Psoas muscle (tissue), 8 donors: ENCODE results near the gene NNAT. TPM values are rescaled to one million over a fixed set of nuclear protein-coding genes. Genes with fewer than 3 reads are reported as not detected.
A peak's percentile ranks its signal among the peaks of the same experiment; 100 is the strongest.

Experiments
- ATAC-seq, 4 donors: fragments of 200-7000 bp; cut with Tn5 transposase; one replicate each; pipeline ENCODE4 v1.9.1; 2020; ENCODE audit warnings: moderate library complexity in 3 of 4, mild to moderate bottlenecking in 2 of 4
- DNase-seq, 2 donors: peaks; one replicate each; pipeline ENCODE4 v3.0.0-alpha.2; 2020
- H3K27ac ChIP-seq: fragments of 200-600 bp; one replicate; pipeline ENCODE4 v1.8.0; 2022
- H3K27me3 ChIP-seq, 3 donors: fragments of 200-600 bp in 1 of 3; one replicate each; pipeline versions ENCODE4 v1.6.1 to v1.8.0; 2013 to 2022; ENCODE audit warnings: low read length in 2 of 3, mild to moderate bottlenecking in 2 of 3, moderate library complexity in 1 of 3; ENCODE audit not compliant: insufficient read depth in 3 of 3
- H3K36me3 ChIP-seq, 2 donors: fragments of 200-600 bp in 1 of 2; one replicate each; pipeline versions ENCODE4 v1.6.1 to v1.8.0; 2013 to 2022; ENCODE audit warnings: low read depth in 1 of 2, mild to moderate bottlenecking in 1 of 2, moderate library complexity in 1 of 2; ENCODE audit not compliant: insufficient read depth in 1 of 2
- H3K4me1 ChIP-seq: fragments of 200-600 bp; one replicate; pipeline ENCODE4 v1.8.0; 2022
- H3K4me3 ChIP-seq: fragments of 200-600 bp; one replicate; pipeline ENCODE4 v1.8.0; 2022; ENCODE audit warnings: mild to moderate bottlenecking
- H3K9me3 ChIP-seq: fragments of 200-600 bp; one replicate; pipeline ENCODE4 v1.8.0; 2022
- WGBS, 3 donors: extraction: QIAGEN DNeasy Blood & Tissue Kit; methylation state at CpG; one replicate each; pipeline versions ENCODE4 v1.1.6 to v1.1.7; 2013; 5-methylcytosine and 5-hydroxymethylcytosine counted together
- intact Hi-C, 2 donors: fragments of 100-400 bp; cut with DNase I; formaldehyde crosslinking; loops; one replicate each; pipeline versions ENCODE4 v1.11.0 to v1.14.2; 2022
- polyA plus RNA-seq, 3 donors: library from polyadenylated mRNA; stranded (reverse); fragments of 200-250 nt; gene quantifications; one replicate each; pipeline ENCODE4 v1.2.3, GENCODE V29; 2013
- total RNA-seq, 4 donors: library from RNA; stranded (reverse); fragmentation: NEBNext Ultra II Directional in 2 of 4; extraction: Animal tissue kit (Norgen Biotek cat#: 25700) in 2 of 4; gene quantifications; one replicate each; pipeline versions ENCODE4 v1.2.1 to v1.2.4, GENCODE V29; 2021 to 2023
- TF ChIP-seq, protein P1 (sequence below): fragments of 200-600 bp; IDR thresholded peaks from one replicate; pipeline ENCODE4 v1.8.0; 2022; ENCODE audit warnings: antibody characterized with exemption
- donor health status: healthy with polysubstance abuse.
- donor health status: DM: no; HTN: no; CAD: no; lungs with moderate emphysema.
- donor health status: Bipolar disorder and iron deficiency.
- donor health status: healthy.
- donor health status: DM: yes; HTN: yes; CAD: no.
- donor health status: DM: no; HTN: no; CAD: no.
- donor health status: DM: no; HTN: no; CAD: no.
- donor health status: DM: yes; HTN: yes; CAD: no.

NNAT gene
- total and polyA plus RNA-seq, 7 donors: 0.50 to 52.3 (median 2.0) TPM

DNA sequence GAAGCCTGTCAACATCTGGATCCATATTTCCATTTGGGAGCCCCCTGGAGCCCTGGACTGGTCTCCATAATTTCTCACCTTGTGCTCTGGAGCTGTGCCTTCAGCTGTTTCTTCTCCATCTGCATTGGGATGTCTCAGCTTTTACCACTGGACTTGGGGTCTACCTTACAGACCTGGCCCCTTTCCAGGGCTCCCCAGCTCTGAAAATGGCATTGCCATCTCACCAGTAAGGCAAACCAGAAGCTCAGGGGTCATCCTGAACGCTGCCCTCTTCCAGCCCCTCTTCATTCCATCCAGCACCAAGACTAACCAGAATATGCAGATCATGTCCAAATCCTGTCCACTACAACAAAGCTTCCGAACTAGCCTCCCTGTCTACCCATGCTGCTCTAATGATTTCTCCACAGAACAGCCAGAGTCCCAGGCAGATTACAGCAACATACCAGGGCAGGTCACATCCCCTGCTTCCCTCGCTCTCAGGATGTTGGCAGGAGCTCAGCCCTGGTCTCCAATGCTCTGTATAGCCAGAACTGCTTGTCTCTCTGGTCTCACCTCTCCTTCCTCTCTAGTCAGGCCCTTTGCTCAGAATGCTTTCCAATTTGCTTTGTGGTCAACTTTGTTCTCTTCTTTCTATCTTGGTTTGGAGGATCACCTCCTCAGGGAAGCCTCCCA, 17.7 kb upstream of the NNAT start:
- DNase-seq (no peak), ATAC-seq (peak in 3 of 4 donors; percentile 5 to 15 (median 12))
- TF ChIP-seq, protein P1, sequence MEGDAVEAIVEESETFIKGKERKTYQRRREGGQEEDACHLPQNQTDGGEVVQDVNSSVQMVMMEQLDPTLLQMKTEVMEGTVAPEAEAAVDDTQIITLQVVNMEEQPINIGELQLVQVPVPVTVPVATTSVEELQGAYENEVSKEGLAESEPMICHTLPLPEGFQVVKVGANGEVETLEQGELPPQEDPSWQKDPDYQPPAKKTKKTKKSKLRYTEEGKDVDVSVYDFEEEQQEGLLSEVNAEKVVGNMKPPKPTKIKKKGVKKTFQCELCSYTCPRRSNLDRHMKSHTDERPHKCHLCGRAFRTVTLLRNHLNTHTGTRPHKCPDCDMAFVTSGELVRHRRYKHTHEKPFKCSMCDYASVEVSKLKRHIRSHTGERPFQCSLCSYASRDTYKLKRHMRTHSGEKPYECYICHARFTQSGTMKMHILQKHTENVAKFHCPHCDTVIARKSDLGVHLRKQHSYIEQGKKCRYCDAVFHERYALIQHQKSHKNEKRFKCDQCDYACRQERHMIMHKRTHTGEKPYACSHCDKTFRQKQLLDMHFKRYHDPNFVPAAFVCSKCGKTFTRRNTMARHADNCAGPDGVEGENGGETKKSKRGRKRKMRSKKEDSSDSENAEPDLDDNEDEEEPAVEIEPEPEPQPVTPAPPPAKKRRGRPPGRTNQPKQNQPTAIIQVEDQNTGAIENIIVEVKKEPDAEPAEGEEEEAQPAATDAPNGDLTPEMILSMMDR: no peak

DNA sequence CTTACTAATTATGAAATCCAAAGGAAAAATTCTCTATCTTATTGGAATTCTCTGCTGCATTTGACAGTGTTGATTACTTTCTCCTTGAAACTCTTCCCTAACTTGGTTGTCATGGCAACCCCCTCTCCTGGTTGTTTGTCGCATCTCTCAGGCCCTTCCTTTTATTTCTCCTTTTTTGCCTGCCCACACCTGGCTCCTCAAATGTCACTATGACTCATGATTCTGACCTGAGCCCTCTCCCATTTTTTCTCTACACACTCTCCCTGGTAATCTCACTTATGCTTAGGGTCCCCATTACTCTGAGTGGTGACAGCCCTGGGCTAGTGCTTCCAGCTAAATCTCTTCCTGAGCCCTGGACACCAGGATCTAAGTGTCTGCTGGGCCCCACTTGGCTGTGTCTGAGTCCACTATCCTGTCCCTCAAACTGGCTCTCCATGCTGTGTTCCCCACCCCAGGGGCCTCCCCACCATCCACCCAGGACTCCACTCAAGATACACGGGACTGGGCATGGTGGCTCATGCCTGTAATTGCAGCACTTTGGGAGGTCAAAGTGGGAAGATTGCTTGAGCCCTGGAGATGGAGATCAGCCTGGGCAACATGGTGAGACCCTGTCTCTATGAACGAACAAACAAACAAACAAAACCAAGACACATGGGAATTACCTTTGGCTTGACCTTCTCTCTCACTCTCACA, 16.5 kb upstream of the NNAT start:
- Histone ChIP-seq H3K36me3 (peaks cover 0 to 6% of the 10 kb centered on the region in 2 donors), H3K27ac (peak overlapping the region; percentile 16), H3K4me1 (no peaks in the 10 kb centered on the region), H3K27me3 (no peaks in the 10 kb centered on the region), H3K9me3 (no peaks in the 10 kb centered on the region), H3K4me3 (no peak overlapping the region)
- TF ChIP-seq, protein P1: no peak
- DNase-seq (no peak), ATAC-seq (peak in 3 of 4 donors; percentile 3 to 20 (median 8))
- 51 to 60% (median 57%) methylated on average over 3 of the region's 3 CpGs for WGBS, 3 donors
- intact Hi-C loops: no loop called here

More for the DNA sequence above, 17.7 kb upstream of the NNAT start:
- intact Hi-C loops: no loop called here
- H3K9me3 ChIP-seq: no peaks in the 10 kb centered on the region
- H3K4me1 ChIP-seq: no peaks in the 10 kb centered on the region
- no peak overlapping the region for H3K4me3 ChIP-seq
- 57 to 83% (median 61%) methylated on average over 3 of the region's 3 CpGs for WGBS, 3 donors
- no peaks in the 10 kb centered on the region for H3K27me3 ChIP-seq
- peaks cover 0 to 6% of the 10 kb centered on the region in 2 donors for H3K36me3 ChIP-seq
- no peak overlapping the region for H3K27ac ChIP-seq

DNA sequence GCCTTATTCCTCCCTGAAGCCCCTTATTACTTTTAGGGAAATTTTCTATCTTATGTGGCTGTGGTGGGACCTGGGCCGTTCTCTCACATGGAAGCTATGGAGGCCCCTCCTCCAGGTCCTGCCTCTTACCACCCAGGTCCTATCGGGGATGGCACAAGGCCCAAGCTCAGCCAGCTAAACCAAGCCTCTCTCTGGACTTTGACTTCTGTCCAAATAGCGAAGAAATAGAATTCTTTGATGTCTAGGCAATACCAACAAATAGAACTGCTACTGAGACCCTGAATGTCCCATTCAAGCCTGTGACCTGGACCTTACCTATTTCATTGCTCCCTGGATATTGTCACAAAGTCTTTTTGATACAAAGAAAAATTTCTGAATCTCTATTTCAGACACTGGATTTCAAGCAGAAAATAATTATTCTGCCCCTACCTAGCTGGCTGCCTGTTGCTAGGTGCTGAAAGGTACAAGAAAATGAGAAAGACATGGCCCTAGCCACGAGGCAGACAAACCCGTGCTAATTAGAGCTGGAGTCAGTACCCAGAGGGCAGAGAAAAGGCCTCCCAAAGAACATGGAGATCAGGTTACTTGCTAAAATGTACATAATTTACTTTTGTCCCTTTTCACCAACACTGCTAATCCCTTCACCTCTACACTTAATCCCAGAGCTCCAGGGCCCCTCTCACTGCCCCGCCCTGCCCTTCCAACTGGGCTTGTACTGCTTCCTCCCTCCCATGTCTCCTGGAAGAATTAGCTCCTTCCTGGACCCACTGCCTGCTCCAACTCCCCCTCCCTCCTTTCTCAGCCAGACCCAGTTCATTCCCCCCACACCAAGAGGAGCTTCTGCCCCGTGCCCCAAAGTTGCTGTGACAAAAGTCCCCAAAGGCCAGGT, 15.5 kb upstream of the NNAT start:
- DNase-seq: no peak
- Histone ChIP-seq H3K4me3 (no peak overlapping the region), H3K27ac (no peak overlapping the region), H3K9me3 (no peaks in the 10 kb centered on the region), H3K27me3 (no peaks in the 10 kb centered on the region), H3K4me1 (no peaks in the 10 kb centered on the region), H3K36me3 (peaks cover 0 to 14% of the 10 kb centered on the region in 2 donors)
- intact Hi-C loops: no loop called here
- TF ChIP-seq, protein P1: no peak
- 61 to 65% (median 63%) methylated on average over 7 of the region's 7 CpGs for WGBS, 3 donors
- ATAC-seq: peak in 2 of 4 donors; percentile 10 to 11

DNA sequence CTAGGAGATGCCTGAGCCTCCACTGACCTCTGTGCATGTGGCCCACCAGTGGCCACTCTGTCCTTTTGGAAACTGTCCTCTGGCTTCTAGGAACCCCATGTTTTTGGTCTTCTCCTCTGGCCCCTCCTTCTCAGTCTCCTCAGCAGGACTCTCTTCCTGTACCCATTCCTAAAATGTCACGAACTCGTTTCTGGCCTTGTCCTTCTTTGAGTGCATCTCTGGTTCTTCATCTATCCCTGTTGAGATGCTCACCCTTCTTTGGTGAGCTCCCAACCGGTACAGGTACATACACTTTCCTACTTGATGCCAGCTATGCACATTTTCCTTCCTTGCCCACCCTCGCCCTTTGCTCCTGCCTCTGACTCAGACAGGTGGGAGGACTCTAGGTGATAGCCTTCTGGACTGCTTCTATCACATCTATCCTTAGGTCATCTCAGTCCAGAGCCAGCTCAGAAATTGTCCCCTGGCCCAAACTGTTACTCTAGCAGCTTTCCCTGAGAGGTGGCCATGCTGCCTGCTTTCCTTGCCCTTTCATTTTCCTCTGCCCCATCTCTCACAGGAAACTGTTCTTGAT, 14.8 kb upstream of the NNAT start:
- WGBS, 3 donors: 70 to 76% (median 76%) methylated on average over 4 of the region's 4 CpGs
- TF ChIP-seq, protein P1: no peak
- ATAC-seq (peak in 3 of 4 donors; percentile 6 to 26 (median 14)), DNase-seq (no peak)
- no peak overlapping the region for H3K27ac ChIP-seq
- H3K4me1 ChIP-seq: no peaks in the 10 kb centered on the region
- intact Hi-C loops: no loop called here
- H3K4me3 ChIP-seq: no peak overlapping the region
- H3K36me3 ChIP-seq: peaks cover 0 to 20% of the 10 kb centered on the region in 2 donors
- H3K27me3 ChIP-seq: no peaks in the 10 kb centered on the region
- H3K9me3 ChIP-seq: no peaks in the 10 kb centered on the region
